Transverse colon (tissue), 4 donors: ENCODE results near the gene SAP130. TPM values are rescaled to one million over a fixed set of nuclear protein-coding genes. Genes with fewer than 3 reads are reported as not detected.

Experiments used
- DNase-seq: peaks from one replicate; pipeline ENCODE4 v3.0.0-alpha.2; 2019
- H3K27ac ChIP-seq, 4 donors: fragments of 200-600 bp; sonication (generic); 2 replicates each; pipeline ENCODE4 v1.5.1; 2016 to 2018; ENCODE audit warnings: inconsistent platforms in 4 of 4
- H3K27me3 ChIP-seq: fragments of 200-600 bp; sonication (generic); 2 replicates; pipeline ENCODE4 v1.5.1; 2017; ENCODE audit warnings: inconsistent platforms
- H3K36me3 ChIP-seq, 4 donors: fragments of 200-600 bp; sonication (generic); 2 replicates each; pipeline ENCODE4 v1.5.1; 2017 to 2019; ENCODE audit warnings: inconsistent platforms in 4 of 4
- H3K4me1 ChIP-seq, 4 donors: fragments of 200-600 bp; sonication (generic); 2 replicates each; pipeline ENCODE4 v1.5.1; 2017 to 2020; ENCODE audit warnings: inconsistent platforms in 4 of 4
- H3K4me3 ChIP-seq, 4 donors: fragments of 200-600 bp; sonication (generic); 1 replicate in 1 of 4; 2 replicates in 3 of 4; pipeline versions ENCODE4 v1.5.1 to v1.6.1; 2017 to 2019; ENCODE audit warnings: inconsistent platforms in 4 of 4
- H3K9me3 ChIP-seq, 2 donors: fragments of 200-600 bp; sonication (generic); 2 replicates each; pipeline ENCODE4 v1.5.1; 2017 to 2019; ENCODE audit warnings: inconsistent platforms in 2 of 2
- EP300 ChIP-seq: sonication (generic); formaldehyde crosslinking; IDR thresholded peaks from one replicate; pipeline ENCODE4 v1.6.1; 2017; ENCODE audit warnings: antibody characterized with exemption, low read depth
- POLR2A ChIP-seq: fragments of 450-650 bp; IDR thresholded peaks from one replicate; pipeline ENCODE4 v1.6.1; 2016; ENCODE audit warnings: antibody characterized with exemption, mild to moderate bottlenecking, moderate library complexity
- POLR2AphosphoS5 ChIP-seq, 3 donors: sonication (generic); formaldehyde crosslinking; IDR thresholded peaks; one replicate each; pipeline ENCODE4 v1.6.1; 2016; ENCODE audit warnings: antibody characterized with exemption in 3 of 3
- WGBS, 2 donors: methylation state at CpG; one replicate each; pipeline ENCODE4 v1.1.5; 2018; ENCODE audit warnings: low coverage in 1 of 2; 5-methylcytosine and 5-hydroxymethylcytosine counted together
- in situ Hi-C, 4 donors: fragments of 200-750 bp; cut with MboI; loops; one replicate each; pipeline versions ENCODE4 v1.15.0 to v1.15.1; 2017; ENCODE audit warnings: low sequenced_read_pairs in 3 of 4, low pct_ligation_motif_present in 1 of 4, low pct_unique_long_range_greater_than_20kb in 1 of 4
- intact Hi-C: fragments of 100-400 bp; cut with DNase I; formaldehyde crosslinking; loops from one replicate; pipeline ENCODE4 v1.15.1; 2023; ENCODE audit warnings: low total_unique reads
- total RNA-seq, 4 donors: library from RNA; depleted of rRNA; stranded (reverse); fragments of >200 nt; gene quantifications; one replicate each; pipeline ENCODE4 v1.1.0, GENCODE V29; 2016
- TF ChIP-seq, protein P1 (sequence below), 5 experiments: fragments of 200-600 bp in 3 of 5; fragments of 450-650 bp in 2 of 5; sonication (generic) in 3 of 5; IDR thresholded peaks; 1 replicate in 2 of 5; 2 replicates in 3 of 5; pipeline ENCODE4 v1.5.1; 2016 to 2017; ENCODE audit warnings: antibody characterized with exemption in 5 of 5, inconsistent platforms in 3 of 5, mild to moderate bottlenecking in 2 of 5, moderate library complexity in 1 of 5

The SAP130 gene
- total RNA-seq, 4 donors from 2014 or later = 2.6 to 23.9 (median 13.0) TPM

DNA sequence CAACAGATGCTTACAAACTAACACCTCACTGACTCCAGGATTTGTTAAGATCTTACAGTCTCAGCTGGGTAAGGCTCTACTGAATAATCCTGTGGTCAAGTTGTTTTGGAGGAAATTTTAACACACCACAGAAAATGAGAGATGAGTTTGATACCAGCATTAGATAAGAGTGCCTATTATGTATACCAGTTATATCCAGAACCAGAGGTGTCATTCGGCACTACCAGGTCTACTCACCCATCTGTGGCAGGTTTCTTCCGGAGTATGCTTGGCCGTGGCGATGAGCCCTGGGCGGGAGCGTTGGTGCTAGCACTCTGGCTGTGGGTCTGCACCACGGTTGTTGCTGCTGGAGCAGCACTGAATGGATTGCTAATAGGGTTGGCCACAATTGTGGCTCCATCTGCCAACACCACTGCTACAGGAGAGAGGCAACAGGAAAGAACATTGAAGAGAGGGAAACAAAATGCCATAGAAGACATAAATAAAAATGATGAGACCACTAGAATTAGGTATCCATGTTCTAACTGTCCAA, 41.2 kb downstream of the SAP130 start:
- 93 to 98% methylated on average over 7 of the region's 7 CpGs for WGBS, 2 donors
- DNase-seq = no peak
- in situ Hi-C loops = no loop called here
- TF ChIP-seq EP300 (no peak), POLR2A (no peak), POLR2AphosphoS5 (IDR thresholded peaks at IDR 0.05) (no peak)
- TF ChIP-seq, protein P1, sequence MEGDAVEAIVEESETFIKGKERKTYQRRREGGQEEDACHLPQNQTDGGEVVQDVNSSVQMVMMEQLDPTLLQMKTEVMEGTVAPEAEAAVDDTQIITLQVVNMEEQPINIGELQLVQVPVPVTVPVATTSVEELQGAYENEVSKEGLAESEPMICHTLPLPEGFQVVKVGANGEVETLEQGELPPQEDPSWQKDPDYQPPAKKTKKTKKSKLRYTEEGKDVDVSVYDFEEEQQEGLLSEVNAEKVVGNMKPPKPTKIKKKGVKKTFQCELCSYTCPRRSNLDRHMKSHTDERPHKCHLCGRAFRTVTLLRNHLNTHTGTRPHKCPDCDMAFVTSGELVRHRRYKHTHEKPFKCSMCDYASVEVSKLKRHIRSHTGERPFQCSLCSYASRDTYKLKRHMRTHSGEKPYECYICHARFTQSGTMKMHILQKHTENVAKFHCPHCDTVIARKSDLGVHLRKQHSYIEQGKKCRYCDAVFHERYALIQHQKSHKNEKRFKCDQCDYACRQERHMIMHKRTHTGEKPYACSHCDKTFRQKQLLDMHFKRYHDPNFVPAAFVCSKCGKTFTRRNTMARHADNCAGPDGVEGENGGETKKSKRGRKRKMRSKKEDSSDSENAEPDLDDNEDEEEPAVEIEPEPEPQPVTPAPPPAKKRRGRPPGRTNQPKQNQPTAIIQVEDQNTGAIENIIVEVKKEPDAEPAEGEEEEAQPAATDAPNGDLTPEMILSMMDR (IDR thresholded peaks at IDR 0.05) = no peak
- Histone ChIP-seq H3K27me3 (no peaks in the 10 kb centered on the region), H3K36me3 (peaks cover 0 to 74% (median 25%) of the 10 kb centered on the region in 4 donors), H3K27ac (no peak overlapping the region), H3K9me3 (no peaks in the 10 kb centered on the region), H3K4me1 (no peaks in the 10 kb centered on the region), H3K4me3 (no peak overlapping the region)
- intact Hi-C loops = no loop called here

DNA sequence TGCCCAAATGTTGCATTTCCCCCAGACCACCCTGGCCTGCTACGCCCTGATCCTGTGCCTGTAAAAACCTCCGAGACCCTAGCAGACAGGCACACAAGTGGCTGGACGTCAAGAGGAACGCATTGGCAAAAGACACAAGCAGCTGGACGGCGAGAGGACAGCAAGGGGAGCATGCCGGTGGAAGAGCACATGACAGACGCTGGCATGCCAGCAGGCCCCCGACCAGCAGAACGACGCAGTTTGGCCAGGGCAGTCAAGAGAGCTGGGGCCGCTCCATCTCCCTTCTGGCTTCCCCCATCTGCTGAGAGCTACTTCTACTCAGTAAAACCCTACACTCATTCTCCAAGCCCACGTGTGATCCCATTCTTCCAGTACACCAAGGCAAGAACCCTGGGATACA, 42.1 kb downstream of the SAP130 start:
- H3K4me1 ChIP-seq = no peaks in the 10 kb centered on the region
- in situ Hi-C loops = no loop called here

DNA sequence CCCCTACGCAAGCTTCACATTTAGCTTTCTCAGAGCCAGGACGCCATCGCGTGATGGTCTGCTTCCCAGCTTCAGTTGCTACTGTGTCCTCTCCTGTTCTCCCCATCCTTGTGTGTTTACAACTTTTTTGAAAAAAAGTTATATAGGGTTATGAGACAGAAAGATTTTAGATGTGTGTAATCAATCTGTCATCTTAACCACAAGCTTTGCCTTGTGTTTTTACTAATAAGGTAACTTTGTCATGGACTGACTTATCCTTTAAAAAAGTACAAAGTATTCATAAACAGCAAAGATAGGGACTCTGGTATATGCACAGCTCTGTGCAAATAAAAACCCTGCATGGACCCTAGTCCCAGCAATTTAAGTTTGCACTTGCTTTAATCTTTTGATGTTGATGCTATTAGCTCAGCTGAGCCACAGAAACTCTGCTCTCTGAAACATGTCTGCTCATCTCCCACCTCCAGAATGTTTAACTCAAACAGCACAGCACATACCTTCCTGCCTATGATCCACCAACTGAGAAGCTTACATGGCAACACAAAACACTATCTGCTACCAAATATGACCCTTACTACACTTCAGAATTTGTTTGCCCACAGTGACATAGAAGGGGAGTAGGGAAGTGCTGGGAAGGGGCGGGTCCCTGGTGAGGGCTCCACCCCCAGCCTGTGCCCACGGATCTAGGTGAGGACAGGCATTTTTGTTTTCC, 42.7 kb downstream of the SAP130 start:
- Histone ChIP-seq H3K4me3 (no peak overlapping the region), H3K36me3 (peaks cover 0 to 78% (median 25%) of the 10 kb centered on the region in 4 donors), H3K4me1 (no peaks in the 10 kb centered on the region), H3K9me3 (no peaks in the 10 kb centered on the region), H3K27me3 (no peaks in the 10 kb centered on the region), H3K27ac (no peak overlapping the region)
- WGBS, 2 donors = 89 to 100% methylated on average over 4 to 6 of the region's 6 CpGs
- no peak for DNase-seq
- intact Hi-C loops = no loop called here
- in situ Hi-C loops = no loop called here
- TF ChIP-seq, protein P1 (IDR thresholded peaks at IDR 0.05) = no peak
- TF ChIP-seq EP300 (no peak), POLR2A (no peak), POLR2AphosphoS5 (IDR thresholded peaks at IDR 0.05) (no peak)

More for the DNA sequence above, 42.1 kb downstream of the SAP130 start:
- WGBS, 2 donors = 96 to 97% methylated on average over 5 to 13 of the region's 13 CpGs
- TF ChIP-seq, protein P1 (IDR thresholded peaks at IDR 0.05) = no peak
- no peak for TF ChIP-seq POLR2A
- no peak for TF ChIP-seq EP300
- no peak for TF ChIP-seq POLR2AphosphoS5 (IDR thresholded peaks at IDR 0.05)
- Histone ChIP-seq H3K27me3 (no peaks in the 10 kb centered on the region), H3K4me3 (no peak overlapping the region), H3K36me3 (peaks cover 0 to 74% (median 25%) of the 10 kb centered on the region in 4 donors), H3K27ac (no peak overlapping the region), H3K9me3 (no peaks in the 10 kb centered on the region)
- DNase-seq = no peak
- intact Hi-C loops = no loop called here

DNA sequence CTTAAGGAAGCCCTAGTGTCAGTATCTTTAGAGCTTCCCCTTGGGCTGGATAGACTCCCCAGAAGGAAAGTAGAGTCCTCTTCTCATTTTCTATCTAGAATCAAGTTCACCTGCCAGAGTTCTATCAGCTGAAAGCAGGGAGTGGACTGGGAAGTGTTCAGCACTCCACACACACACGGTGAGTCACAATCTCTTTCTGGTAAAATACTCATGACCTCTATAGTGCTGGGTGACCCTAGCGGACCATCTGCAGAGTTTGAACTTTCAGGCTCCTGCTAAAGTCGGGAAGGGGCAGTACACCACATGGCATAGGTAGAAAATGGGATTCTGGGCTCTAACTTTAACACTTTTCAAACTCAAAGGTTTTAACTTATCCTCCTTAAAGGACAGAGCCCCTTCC, 43.3 kb downstream of the SAP130 start:
- in situ Hi-C loops = no loop called here
- 86% methylated on average over 3 of the region's 3 CpGs; no CpG with 5 or more reads in 1 of the 2 donors for WGBS, 2 donors

More for the DNA sequence above, 43.3 kb downstream of the SAP130 start:
- Histone ChIP-seq H3K27ac (no peak overlapping the region), H3K9me3 (no peaks in the 10 kb centered on the region), H3K4me1 (no peaks in the 10 kb centered on the region), H3K36me3 (peaks cover 0 to 81% (median 25%) of the 10 kb centered on the region in 4 donors), H3K27me3 (no peaks in the 10 kb centered on the region), H3K4me3 (no peak overlapping the region)
- no peak for DNase-seq
- intact Hi-C loops = no loop called here
- no peak for TF ChIP-seq EP300
- TF ChIP-seq POLR2AphosphoS5 (IDR thresholded peaks at IDR 0.05) = no peak
- no peak for TF ChIP-seq POLR2A
- TF ChIP-seq, protein P1 (IDR thresholded peaks at IDR 0.05) = no peak
